ENCODE results near the gene AIF1L.
"Not testable (repeated sequence)": the region's sequence is repeated elsewhere in the genome, so short reads cannot be mapped to it uniquely, and the experiment has no call there.

AIF1L gene

GRCh38 chr9:131097948-131098278 lies 1.6 kb downstream of the AIF1L start:
- in situ Hi-C loops (cut with MboI; ENCODE audit: low sequenced_read_pairs) = no loop called here

- in situ Hi-C loops (cut with MboI; ENCODE audit: low sequenced_read_pairs) = no loop called here
Observed at GRCh38 chr9:131098391-131099101, 2.2 kb downstream of the AIF1L start.

GRCh38 chr9:131099102-131099606 lies 2.8 kb downstream of the AIF1L start:
- in situ Hi-C loops (cut with MboI; ENCODE audit: low sequenced_read_pairs) = no loop called here

DNA sequence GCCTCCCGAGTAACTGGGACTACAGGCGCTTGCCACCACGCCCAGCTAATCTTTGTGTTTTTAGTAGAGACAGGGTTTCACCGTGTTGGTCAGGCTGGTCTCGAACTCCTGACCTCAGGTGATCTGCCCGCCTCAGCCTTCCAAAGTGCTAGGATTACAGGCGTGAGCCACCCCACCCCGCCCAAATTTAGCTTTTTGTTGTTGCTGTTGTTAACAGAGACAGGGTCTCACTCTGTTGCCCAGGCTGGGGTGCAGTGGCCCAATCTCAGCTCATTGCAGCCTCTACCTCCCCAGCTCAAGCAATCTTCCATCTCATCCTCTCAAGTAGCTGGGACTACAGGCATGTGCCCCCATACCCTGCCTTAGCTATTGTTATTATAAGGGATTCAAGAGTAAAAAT lies 3.5 kb downstream of the AIF1L start:
- in situ Hi-C loops (cut with MboI; ENCODE audit: low sequenced_read_pairs) = not testable (repeated sequence)

- in situ Hi-C loops (cut with MboI; ENCODE audit: low sequenced_read_pairs) = no loop called here
Observed at GRCh38 chr9:131100445-131100844, 4.1 kb downstream of the AIF1L start.

DNA sequence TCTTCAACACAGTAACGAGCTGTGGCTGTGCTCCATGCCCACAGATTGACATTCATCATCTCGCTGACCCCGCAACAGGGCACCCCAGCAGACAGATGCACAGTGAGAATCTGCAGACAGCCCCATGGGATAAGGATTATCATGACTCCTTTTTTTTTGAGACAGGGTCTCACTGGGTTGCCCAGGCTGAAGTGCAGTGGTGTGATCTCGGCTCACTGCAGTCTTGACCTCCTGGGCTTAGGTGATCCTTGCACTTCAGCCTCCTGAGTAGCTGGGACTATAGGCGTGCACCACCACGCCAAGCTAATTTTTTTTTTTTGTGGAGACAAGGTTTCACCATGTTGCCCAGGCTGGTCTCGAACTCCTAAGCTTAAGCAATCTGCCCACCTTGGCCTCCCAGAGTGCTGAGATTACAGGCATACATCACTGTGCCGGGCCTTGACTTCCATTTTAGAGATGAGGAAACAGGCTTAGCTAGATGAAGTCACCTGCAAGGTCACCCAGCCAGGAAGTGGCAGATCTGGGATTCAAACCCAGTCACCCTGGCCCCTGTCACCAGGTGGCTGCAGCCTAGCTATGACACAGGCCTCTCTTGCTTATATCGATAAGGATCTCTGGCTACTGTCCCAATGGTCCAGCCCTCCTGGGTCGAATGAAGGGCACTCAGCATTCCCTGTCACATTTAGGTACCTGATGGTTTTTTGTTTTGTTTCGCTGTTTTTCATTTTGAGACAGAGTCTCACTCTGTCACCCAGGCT lies 5.1 kb downstream of the AIF1L start:
- in situ Hi-C loops (cut with MboI; ENCODE audit: low sequenced_read_pairs) = no loop called here

GRCh38 chr9:131103024-131103423 lies 6.7 kb downstream of the AIF1L start:
- in situ Hi-C loops (cut with MboI; ENCODE audit: low sequenced_read_pairs) = no loop called here

DNA sequence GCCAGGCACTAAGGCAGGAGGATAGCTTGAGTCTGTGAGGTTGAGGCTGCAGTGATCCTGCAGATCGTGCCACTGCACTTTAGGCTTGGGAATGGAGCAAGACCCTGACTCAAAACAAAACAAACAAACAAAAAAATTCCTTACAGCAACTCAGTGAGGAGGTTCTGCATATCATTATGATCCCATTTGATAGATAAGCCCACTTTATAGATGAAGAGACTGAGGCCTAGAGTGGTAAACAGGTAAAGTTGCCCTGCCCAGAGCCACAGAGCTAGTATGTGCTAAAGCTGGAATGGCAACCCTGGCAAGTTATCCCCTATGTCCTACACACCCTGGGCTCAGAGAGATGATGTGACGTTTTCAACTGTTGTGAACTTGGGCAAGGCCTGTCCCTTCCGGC lies 7.2 kb downstream of the AIF1L start:
- in situ Hi-C loops (cut with MboI; ENCODE audit: low sequenced_read_pairs) = no loop called here

GRCh38 chr9:131104016-131104740 lies 7.8 kb downstream of the AIF1L start:
- in situ Hi-C loops (cut with MboI; ENCODE audit: low sequenced_read_pairs) = no loop called here

GRCh38 chr9:131105952-131106351 lies 9.6 kb downstream of the AIF1L start:
- in situ Hi-C loops (cut with MboI; ENCODE audit: low sequenced_read_pairs) = no loop called here

- in situ Hi-C loops (cut with MboI; ENCODE audit: low sequenced_read_pairs) = no loop called here
Observed at GRCh38 chr9:131107760-131108159, 11.4 kb downstream of the AIF1L start.

- in situ Hi-C loops (cut with MboI; ENCODE audit: low sequenced_read_pairs) = no loop called here
Observed at GRCh38 chr9:131111186-131111853, 15.0 kb downstream of the AIF1L start.

- in situ Hi-C loops (cut with MboI; ENCODE audit: low sequenced_read_pairs) = no loop called here
Observed at GRCh38 chr9:131111854-131112311, 15.6 kb downstream of the AIF1L start.

DNA sequence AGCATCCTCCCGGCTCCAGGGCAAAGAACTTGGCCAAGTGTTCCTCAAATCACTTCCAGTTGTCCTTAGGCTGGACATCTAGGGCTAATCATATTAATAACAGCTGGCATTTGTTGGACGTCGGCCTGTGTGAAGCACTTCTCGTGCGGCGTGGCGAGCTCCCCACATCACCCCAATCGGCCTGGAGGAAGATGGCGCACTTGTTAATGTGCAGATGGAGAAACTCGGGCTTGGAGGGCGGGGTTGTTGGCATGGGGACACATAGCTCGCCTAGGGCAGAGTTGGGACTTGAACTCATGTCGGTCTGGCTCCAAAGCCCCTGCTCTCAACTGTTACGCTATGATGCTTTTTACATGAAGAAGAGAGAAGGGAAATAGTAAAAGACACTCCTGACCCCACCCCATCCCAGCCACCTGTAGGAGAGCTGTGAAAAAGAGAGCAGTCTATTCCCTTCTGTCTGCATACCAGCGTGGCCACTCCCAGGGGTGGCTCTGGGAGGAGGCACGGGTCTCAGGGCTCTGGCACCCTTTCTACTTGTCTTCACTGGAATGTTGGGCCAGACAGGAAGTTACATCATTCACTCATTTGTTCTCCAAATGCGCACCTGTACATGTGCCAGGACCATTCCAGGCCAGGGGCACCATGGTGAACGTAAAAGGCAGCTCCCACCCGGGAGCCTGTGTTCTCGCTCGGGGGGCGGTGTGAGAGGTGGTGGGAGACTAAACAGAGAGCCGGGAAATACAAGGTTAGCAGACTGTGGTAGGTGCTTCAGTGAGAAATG lies 16.2 kb downstream of the AIF1L start:
- in situ Hi-C loops (cut with MboI; ENCODE audit: low sequenced_read_pairs) = no loop called here

DNA sequence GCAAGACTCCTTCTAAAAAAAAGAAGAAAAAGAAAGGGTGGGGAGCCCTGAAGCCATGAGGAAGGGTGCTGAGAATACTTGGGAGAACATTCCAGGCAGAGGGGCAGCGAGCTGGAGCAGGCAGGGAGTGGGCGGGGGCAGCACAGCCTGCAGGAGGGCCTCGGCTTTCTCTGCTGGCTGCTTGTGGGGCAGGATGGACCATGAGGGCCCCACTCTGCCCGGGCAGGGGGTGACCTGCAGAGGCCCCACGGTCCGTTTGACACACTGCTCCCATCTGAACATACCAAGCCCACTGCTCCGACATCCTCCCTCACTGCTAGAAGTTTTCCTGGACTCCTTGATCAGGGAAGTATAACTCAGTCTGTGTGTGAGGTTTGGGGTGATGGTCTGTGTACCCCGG lies 17.3 kb downstream of the AIF1L start:
- in situ Hi-C loops (cut with MboI; ENCODE audit: low sequenced_read_pairs) = no loop called here

- in situ Hi-C loops (cut with MboI; ENCODE audit: low sequenced_read_pairs) = no loop called here
Observed at GRCh38 chr9:131114084-131114535, 17.8 kb downstream of the AIF1L start.

DNA sequence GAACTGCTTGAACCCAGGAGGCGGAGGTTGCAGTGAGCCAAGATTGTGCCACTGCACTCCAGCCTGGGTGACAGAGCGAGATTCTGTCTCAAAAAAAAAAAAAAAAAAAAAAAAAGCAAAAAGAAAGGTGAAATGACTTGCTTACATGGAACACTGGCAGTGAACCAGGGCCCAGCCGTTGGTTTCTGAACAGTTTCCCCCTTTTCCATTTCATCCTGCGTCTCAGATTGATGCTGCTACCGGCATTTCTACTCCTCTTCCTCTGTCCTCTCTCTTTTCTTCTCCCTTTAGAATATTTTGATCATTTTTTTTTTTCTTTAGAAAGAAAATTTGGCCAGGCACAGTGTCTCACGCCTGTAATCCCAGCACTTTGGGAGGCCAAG lies 19.0 kb downstream of the AIF1L start:
- in situ Hi-C loops (cut with MboI; ENCODE audit: low sequenced_read_pairs) = not testable (repeated sequence)

DNA sequence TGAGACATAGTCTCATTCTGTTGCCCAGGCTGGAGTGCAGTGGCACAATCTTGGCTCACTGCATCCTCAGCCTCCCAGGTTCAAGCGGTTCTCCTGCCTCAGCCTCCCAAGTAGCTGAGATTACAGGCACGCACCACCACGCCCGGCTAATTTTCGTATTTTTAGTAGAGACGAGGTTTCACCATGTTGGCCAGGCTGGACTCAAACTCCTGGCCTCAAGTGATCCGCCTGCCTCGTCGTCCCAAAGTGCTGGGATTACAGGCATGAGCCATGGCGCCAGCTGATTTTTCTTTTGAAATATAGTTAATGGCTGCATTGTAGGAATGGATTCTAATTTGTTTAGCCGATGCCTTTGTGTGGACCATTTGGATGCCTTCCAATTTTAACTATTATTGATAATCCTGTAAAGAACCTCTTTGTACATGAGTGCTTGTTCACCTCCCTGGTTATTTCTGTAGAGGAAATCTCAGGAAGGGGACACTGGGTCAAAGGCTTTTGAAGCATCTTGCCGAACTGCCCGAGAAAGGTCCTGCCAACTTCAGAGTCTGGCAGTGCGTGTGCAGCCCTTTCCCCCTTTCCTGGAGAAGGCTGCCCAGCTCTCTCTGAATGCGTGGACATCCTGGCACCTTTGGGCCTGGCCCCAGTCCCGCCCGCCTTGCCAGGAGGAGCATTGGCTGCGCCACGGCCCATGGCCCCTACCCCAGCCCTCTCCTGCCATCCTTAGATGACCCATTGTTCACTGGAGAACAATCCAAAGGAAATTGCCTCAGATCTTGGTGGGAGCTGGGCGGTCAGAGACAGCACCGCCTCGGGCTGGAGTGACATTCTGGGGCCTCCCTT lies 20.2 kb downstream of the AIF1L start:
- in situ Hi-C loops (cut with MboI; ENCODE audit: low sequenced_read_pairs) = no loop called here

- in situ Hi-C loops (cut with MboI; ENCODE audit: low sequenced_read_pairs) = no loop called here
Observed at GRCh38 chr9:131117121-131117761, 20.9 kb downstream of the AIF1L start.
